ENCODE data around the gene SLC26A11. TPM values are rescaled to one million over a fixed set of nuclear protein-coding genes. Genes with fewer than 3 reads are reported as not detected.

The SLC26A11 gene
- total RNA-seq, 1 experiment from 2014 or later, result 17.7 TPM

GRCh38 chr17:80184423-80184714, 35.9 kb upstream of the SLC26A11 start:
- no TSS peak for BruUV-seq (replicated peaks)
- peaks cover 0 to 16% of the 10 kb centered on the region in 2 experiments; a peak in 1 of 4 replicates for H3K4me1 ChIP-seq (ENCODE audit: control insufficient read depth in 1 of 2, insufficient read depth in 2 of 2, low read length in 2 of 2)
- H3K9me3 ChIP-seq (ENCODE audit: control insufficient read depth in 1 of 2, insufficient read depth in 1 of 2, low read depth in 1 of 2, low read length in 2 of 2), result no peaks in the 10 kb centered on the region
- no peak overlapping the region for H3K9ac ChIP-seq (ENCODE audit: low read length)
- ChIA-PET CTCF (no interaction called here), POLR2A (no interaction called here), RAD21 (ENCODE audit: low non-redundant PET in 1 of 2, low total read pairs in 2 of 2, uncharacterized antibody in 2 of 2, unreplicated experiment in 2 of 2) (no interaction called here)
- H3K36me3 ChIP-seq (ENCODE audit: control insufficient read depth in 1 of 2, insufficient read depth in 2 of 2, low read length in 2 of 2), result no peaks in the 10 kb centered on the region
- no peak overlapping the region for H2AFZ ChIP-seq (ENCODE audit: low read depth, low read length, poor library complexity, severe bottlenecking)
- no peak for DNase-seq (ENCODE audit: low read depth, low spot score)
- no peaks in the 10 kb centered on the region for H3K79me2 ChIP-seq (ENCODE audit: insufficient read depth, low read length)
- no peaks in the 10 kb centered on the region for H3K9me2 ChIP-seq (ENCODE audit: insufficient read depth)
- H4K20me1 ChIP-seq (ENCODE audit: insufficient read depth), result no peaks in the 10 kb centered on the region
- ATAC-seq, result no peak
- no peak overlapping the region for H3K27ac ChIP-seq (ENCODE audit: low read depth, low read length)
- no peak overlapping the region for H3K4me3 ChIP-seq (replicated peaks in 1 of 2; ENCODE audit: low read depth in 1 of 2, low read length in 2 of 2)
- no peaks in the 10 kb centered on the region for H3K27me3 ChIP-seq (ENCODE audit: insufficient read depth, low read length)
- TF ChIP-seq ZNF274 (IDR thresholded peaks at IDR 0.05; ENCODE audit: low read depth, low read length) (no peak), EGR1 (IDR thresholded peaks at IDR 0.05; ENCODE audit: low read depth) (no peak), RAD21 (IDR thresholded peaks at IDR 0.05; ENCODE audit: low read depth) (no peak), SP1 (IDR thresholded peaks at IDR 0.05; ENCODE audit: low read depth) (no peak), CTCF (IDR thresholded peaks at IDR 0.05 in 2 of 3, conservative IDR thresholded peaks at IDR 0.05 in 1 of 3; ENCODE audit: borderline replicate concordance in 1 of 3, insufficient read depth in 1 of 3, low read depth in 2 of 3, low read length in 2 of 3) (no peak), EZH2phosphoT487 (IDR thresholded peaks at IDR 0.05; ENCODE audit: borderline replicate concordance) (no peak), JUND (IDR thresholded peaks at IDR 0.05) (no peak), ATF3 (IDR thresholded peaks at IDR 0.05) (no peak), SRF (IDR thresholded peaks at IDR 0.05; ENCODE audit: low read depth) (no peak), POLR2A (IDR thresholded peaks at IDR 0.05; ENCODE audit: borderline replicate concordance, extremely low read depth, insufficient read depth, insufficient read length) (no peak), POLR2AphosphoS5 (IDR thresholded peaks at IDR 0.05; ENCODE audit: low read depth, low read length) (no peak), FOSL1 (IDR thresholded peaks at IDR 0.05; ENCODE audit: low read depth) (no peak)
- H3K4me2 ChIP-seq (ENCODE audit: low read length), result no peak overlapping the region
- intact Hi-C loops (cut with micrococcal nuclease), result no loop called here

Data from HCT116 (cell line).